NCI-H2107 treated with DMSO at 0.1 percent for 48 hours (cell line): Measurements from ENCODE around the gene RPL18.

Experiments used
- DNase-seq: peaks from one replicate; lab custom pipeline; 2025; ENCODE audit not compliant: unreplicated experiment; lab: John Stamatoyannopoulos, UW

The RPL18 gene

DNA sequence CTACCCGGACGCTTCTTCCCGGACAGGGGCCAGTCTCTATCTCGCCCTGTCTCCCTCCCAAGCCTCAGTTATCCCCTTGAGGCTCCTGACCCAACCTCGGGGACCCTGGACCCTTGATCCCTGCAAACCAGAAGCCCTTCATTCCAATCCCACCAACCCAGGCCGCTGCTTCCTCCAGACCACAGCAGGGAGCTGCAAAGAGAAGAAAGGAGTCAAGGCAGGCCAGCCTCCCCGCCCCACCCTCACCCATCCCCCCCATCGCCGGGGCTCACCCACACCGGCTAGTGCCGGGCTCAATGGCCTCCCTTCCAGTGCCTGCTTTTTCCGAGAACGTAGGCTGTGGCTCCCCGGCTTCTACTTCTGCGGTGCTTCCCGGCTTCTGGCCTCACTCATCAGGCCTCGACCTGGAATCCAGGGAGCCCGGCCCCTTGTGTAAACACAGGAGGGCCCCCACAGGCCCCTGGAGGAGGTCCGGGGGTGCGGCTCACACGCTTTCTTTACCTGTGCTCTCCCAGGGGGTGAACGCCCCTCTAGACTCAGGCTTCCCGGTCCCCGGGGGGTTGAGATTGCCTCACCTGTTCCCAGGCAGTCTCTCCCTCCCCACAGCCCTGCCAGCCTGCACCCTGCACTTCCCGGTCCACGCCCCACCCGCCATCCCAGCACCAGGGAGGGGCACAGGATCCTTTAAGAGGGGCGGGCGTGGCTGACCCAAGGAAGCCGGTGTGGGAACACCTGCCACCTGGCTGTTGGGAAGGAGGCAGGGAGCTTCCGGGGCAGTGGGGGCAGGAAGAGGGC is 4.3 kb downstream of the RPL18 start, which contains the start of gene FAM83E:
Gene FAM83E, minus strand, starts transcription at position 641 of the 795 bp plus-strand sequence. CDS start 1,704 bp downstream, outside the sequence.
- DNase-seq, result peak; percentile 29

DNA sequence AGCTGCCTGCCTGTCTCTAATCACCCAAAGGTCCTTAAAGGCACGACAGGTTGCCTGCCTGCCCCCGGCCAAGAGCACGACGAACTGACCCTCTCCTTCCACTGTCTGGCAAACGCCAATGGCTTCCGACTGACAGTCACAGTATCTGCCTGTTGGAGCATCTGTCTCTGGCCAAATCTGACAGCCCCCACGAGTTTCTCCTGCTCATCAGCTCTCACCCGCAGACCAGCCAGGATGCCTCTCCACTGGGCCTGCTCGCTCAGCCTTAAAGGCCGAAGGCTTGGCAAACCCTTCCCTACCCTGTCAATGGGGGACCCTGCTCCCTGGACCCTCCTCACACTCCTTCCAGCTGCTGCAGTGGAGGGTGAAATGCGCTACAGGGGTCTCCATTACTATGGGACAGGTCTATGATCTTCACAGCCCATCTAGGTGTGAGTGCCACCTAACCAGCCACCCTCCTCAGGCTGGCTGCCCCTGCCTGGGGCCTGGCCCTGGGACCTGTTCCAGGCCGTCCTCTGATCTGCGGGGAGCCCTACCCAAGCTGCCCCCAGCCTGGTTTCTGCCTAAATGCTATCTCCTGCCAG is 5.0 kb downstream of the RPL18 start:
- no peak for DNase-seq

DNA sequence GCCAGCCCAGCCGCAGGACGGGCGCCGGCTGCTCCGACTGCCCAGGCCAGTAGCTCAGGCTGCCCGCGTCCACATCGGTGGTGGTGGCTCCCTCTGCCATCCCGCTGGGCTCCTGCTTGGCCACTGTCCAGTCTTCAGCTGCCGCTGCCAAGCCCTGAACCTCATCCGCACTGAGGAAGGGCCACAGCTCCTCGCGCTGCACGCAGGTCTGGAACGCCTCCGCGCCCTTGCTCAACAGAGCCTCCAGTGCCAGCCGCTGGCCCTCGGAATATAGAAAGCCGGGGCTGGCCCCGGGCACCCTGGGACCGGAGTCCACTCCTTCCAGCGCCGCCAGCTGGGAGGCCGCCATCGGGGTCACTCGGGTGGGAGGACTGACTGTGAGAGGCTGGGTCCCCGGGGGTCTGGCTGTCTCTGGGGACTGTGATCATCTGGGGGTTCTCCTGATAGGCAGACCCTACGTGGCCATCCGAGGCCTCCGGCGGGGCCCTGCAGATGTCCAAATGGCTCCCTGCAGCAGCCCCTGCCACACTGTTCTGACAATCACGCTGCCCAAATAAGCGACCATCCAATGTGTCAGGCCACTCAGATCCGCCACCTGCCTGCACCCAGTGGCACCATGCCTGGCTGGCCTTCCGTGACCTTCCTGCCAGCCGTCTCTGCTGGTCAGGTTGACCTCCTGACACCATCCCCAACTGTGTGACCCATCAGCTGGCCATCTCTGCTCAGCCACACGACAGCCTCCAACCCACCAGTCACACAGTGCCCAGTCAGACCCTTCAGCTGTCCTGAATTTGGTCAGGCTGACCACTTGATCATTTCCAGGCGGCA is 5.7 kb downstream of the RPL18 start:
- no peak for DNase-seq

DNA sequence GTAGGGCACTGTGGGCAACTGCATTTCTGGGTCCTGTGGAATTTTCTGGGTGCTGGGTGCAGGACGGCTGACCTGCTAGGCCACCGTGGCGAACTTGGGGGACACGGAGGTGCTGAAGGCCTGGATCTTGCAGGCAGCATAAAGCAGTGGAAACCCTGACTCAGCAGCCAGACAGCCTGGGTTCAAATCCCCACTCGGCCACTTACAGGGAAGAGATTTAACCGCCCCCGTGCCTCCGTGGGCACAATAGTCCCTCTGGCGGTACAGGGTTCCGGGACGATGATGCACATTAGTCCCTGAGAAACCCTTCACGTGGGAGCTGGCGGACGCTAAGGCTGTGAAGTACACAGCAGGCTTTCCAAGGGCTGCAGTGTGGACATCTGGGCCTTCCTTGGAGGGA is 7.1 kb downstream of the RPL18 start:
- no peak for DNase-seq

DNA sequence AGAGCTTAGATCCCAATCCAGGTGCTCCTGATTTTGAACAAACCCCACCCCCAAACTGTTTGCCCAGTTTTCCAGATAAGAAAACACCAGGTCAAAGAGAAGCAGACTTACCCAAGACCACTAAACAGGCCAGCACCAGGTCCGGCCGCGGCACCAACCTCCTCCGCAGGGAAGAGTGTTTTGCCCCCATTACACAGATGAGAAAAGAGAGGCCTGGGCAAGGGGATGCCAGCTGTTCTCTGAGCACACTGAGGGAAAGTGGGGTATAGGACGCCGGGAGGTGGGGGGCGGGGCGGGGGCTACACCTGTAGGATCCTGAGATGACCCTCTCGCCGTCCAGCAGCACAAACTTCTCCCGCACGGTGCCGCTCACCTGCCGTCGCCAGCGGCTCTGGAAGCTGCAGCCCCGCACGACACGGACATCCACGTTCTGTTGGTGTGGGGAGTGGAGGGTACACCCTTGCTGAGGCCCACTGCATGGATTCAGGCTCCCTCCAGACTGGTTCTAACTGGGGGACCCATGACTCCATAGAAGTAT is 9.3 kb downstream of the RPL18 start:
- no peak for DNase-seq

DNA sequence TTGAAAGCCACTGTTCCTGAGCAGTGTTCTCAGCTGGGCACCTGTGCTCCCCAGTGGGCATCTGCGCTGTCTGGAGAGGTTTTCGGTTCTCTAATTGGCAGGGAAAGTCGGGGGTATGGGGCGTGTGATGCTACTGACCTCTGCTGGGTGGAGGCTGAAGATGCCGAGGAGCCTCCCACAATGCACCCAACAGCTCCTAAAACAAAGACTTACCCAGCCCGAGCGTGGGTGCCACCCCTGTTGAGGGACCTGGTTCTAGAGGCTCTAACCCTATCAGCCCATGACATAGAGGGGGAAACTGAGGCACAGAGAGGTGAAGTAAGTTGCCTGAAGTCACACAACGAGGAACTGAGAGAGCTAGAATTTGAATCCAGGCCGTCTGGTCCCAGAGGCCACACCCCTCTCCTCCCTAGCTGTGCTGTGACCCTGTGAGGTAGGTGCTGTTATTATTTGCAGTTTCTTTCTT is 10.1 kb downstream of the RPL18 start:
- DNase-seq, result peak; percentile 53

DNA sequence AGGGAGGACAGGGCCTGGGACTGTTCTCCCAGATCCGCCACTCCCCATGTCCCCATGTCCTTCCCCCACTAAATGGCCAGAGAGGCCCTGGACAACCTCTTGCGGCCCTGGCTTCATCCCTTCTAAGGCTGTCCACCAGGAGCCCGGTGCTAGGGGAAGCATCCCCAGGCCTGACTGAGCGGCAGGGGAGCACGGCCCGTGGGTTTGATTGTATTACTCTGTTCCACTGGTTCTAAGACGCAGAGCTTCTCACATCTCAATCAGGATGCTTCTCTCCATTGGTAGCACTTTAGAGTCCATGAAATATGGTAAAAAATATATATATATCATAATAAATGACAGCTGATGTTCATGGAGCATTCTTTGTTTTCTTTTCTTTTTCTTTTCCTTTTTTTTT is 11.6 kb downstream of the RPL18 start:
- DNase-seq, result no peak

DNA sequence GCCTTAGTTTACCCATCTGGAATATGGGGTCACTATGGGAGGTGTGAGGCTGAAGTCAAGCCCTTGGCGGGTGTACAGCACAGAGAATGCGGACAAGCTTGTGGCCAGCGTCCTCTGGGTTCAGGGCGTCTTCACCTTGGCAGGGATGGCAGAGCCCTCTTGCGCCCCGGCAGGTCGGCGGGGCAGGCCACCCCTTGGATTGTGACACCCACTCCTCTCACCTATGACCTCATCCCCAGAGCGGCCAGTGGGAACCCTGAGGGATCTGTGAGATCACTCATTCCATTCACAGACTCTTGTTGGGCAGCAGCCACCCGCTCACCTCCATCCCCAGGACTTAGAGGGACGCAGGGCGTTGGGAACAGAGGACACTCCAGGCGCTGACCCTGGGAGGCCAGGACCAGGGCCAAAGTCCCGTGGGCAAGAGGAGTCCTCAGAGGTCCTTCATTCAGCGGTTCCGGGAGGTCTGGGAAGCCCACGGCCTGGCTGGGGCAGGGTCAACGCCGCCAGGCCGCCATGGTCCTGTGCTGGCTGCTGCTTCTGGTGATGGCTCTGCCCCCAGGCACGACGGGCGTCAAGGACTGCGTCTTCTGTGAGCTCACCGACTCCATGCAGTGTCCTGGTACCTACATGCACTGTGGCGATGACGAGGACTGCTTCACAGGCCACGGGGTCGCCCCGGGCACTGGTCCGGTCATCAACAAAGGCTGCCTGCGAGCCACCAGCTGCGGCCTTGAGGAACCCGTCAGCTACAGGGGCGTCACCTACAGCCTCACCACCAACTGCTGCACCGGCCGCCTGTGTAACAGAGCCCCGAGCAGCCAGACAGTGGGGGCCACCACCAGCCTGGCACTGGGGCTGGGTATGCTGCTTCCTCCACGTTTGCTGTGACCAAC is 12.3 kb downstream of the RPL18 start, which contains the start of gene SPACA4:
Gene SPACA4, plus strand, starts transcription at position 280 of the 896 bp plus-strand sequence. Its CDS starts 237 bp downstream, at position 517.
- no peak for DNase-seq

DNA sequence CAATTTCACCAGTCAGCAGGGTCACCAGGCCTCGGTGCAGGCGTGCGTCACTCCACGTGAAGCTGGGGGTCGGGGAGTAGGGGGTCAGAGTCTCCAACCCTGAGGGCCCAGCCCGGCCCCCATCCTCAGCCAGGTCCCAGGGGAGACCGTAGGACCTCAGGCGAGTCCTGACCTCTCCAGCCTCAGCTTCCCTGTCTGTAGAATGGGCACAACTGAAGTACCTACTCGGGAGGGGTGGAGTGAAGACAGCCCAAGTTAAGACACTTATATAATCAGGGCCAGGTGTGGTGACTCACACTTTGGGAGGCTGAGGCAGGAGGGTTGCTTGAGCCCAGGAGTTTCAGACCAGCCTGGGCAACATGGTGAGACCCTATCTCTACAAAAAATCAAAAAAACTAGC is 15.1 kb downstream of the RPL18 start:
- no peak for DNase-seq

DNA sequence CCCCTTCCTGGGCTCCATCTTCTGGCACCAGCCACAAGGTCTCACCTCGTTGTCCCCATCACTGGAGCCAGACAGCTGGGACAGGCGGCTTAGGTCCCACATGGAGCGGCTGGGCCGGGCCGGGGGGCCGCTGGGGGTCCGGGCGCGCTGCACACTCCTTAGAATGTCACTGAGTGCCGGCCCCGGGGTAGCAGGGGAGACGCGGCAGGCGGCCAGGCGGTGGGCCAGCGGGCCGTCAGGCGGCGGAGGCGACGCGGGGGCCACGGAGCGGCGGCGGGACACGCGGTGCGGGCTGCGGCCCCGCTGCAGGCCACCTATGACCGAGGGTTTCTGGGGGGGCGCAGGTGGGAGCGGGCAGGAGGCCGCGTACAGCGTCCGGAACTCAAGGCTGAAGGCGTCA is 15.5 kb downstream of the RPL18 start:
- DNase-seq, result no peak

DNA sequence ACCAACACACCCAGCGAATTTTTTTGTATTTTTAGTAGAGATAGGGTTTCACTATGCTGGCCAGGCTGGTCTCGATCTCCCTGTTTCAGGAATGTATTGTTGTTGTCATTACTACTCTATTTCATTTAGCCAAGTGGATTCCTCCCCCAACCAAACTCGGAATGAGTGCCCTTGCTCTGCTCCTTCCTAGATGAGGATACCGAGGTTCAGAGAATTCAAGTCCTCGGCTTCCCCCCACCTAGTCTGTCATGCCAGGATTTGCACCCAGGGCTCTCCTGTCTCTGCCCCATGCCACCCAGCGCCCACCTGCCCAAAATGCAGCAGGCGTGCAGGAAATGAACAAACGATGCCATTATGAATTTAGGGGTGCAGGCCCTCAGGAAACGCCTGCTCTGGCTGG is 16.0 kb downstream of the RPL18 start:
- DNase-seq, result no peak

DNA sequence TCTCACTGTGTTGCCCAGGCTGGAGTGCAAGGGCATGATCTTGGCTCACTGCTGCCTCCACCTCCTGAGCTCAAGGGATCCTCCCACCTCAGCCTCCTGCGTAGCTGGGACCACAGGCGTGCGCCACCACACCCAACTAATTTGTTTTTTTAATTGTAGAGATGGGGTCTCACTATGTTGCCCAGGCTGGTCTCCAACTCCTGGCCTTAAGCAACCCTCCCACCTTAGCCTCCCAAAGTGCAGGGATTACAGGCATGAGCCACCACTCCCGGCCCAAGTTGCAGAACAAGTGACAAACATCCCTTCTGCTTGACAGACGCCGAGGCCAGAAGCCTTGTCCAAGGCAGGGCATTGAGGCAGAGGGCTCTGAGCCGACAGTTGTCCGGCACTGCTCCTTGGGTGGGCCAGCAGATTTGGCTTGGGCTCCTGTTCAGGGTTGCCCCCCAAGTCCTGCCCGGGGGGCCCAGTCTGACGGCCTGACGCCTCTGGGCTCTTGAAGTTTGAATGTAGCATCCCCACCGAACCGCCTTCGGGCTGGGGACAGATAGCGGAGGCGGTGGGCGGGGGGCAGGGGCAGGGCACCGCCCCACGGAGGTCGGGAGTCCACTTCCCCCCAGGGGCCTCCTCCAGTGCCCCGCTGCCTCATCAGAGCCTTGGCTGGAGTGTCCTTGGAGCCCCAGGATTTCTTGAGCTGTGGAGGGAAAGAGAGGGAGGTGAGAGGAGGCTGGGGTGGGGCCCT is 18.1 kb downstream of the RPL18 start:
- no peak for DNase-seq

DNA sequence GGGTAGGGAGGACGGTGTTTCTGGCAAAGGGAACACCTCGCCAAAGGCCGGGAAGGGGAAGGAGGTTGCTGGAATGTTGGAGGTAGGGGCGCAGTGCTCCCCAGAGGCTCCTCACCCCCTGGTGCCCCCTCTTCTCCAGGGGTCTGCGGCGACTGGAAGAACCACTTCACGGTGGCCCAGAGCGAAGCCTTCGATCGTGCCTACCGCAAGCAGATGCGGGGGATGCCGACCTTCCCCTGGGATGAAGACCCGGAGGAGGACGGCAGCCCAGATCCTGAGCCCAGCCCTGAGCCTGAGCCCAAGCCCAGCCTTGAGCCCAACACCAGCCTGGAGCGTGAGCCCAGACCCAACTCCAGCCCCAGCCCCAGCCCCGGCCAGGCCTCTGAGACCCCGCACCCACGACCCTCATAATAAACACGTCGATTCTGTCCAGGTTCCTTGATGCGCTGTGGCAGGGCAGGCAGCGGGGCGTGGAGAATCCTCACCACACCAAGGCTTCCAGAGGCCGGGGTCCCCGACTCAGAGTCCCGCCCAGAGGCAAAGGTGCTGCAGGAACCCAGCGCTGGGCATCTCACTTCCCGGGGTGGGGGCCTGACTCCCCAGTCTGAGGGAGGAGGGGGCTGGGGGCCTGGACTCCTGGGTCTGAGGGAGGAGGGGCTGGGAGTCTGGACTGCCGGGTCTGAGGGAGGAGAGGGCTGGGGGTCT is 19.8 kb downstream of the RPL18 start:
- DNase-seq, result no peak

DNA sequence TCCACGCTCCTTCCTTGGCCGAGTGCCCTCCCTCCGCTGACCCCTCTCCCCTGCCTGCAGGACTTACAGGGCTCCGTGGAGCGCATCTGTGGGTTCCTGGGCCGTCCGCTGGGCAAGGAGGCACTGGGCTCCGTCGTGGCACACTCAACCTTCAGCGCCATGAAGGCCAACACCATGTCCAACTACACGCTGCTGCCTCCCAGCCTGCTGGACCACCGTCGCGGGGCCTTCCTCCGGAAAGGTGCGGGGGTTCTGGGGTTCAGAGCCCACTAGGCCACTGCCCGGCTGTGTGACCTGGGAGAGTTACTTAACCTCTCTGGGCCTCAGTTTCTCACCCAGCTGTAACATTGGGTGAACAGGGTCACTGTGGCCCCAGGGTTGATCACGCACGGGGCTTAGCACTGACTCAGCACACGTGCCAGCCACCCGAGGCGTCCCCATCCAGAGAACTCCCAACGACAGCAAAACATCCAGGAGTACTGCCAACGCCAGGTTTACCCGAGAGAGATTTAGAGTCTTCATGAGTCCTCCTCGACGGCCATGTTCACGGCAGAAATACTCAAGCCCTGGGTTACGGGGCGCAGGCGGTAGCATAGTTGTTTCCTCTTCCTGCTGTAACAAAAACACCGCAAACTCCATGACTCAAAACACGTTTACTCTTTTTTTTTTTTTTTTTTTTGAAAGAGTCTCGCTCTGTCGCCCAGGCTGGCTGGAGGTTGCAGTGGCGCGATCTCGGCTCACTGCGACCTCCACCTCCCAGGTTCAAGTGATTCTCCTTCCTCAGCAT is 22.1 kb downstream of the RPL18 start:
- no peak for DNase-seq

DNA sequence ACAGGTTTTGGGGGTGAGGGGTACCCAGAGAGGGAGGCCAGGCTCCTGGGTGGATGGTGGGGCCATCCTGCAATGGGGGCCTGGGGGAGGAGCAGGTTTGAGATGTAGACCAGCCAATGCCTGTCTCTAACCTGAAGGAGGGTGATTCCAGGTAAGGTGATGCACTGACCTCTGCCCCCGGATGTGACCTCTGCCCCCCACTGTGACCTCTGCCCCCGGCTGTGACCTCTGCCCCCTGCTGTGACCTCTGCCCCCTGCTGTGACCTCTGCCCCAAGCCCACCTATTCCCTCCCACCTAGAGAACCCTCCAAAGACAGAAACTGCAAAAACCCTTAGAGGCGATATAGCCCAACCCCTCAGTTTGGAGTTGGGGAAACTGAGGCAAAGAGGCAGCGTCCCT is 22.7 kb downstream of the RPL18 start:
- DNase-seq, result no peak

DNA sequence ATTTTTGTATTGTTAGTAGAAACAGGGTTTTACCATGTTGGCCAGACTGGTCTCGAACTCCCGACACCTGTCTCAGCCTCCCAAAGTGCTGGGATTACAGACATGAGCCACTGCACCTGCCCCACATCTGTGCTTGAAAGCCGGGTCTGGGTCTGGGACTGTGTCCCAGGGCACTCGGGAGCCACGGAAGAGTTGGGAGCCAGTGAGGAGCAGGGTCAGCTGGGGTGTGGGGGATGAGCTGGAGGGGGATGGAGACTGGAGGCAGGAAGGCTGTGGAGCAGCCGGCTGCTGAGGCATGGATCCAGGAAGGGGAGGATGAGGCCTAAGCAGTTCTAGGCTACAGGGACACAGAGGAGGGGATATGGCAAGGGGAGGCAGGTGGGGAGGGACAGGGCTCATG is 23.1 kb downstream of the RPL18 start:
- DNase-seq, result no peak

DNA sequence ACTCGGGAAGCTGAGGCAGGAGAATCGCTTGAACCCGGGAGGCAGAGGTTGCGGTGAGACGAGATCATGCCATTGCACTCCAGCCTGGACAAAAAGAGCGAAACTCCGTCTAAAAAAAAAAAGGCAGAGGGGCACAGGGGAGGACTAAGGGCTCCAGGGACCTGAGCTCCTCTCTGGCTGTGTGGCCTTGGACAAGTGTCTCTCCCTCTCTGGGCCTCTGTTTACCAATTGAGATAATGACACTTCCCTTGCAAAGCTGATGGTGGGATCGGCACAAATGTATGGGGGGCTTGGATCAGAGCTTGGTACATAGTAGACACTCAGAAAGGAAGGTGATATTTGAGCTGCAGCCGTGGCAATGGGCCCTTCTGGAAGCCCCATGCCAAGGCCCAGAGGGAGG is 23.8 kb downstream of the RPL18 start:
- no peak for DNase-seq

DNA sequence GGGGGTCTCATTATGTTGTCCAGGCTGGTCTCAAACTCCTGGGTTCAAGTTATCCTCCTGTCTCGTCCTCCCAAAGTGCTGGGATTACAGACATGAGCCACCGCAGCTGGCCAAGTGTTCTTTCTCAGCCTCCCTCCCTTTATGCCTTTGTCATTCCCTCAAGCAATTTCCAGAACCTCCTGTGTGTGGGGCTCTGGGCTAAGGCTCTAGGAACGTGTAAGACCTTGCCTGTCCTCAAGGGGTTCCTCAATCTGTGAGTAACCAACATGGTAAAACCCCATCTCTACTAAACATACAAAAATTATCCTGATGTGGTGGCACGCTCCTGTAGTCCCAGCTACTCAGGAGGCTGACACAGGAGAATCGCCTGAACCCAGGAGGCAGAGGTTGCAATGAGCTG is 28.0 kb downstream of the RPL18 start:
- no peak for DNase-seq
